LNCAP (cell line): Measurements from ENCODE around the gene PCYT2.

Source experiments
- TF ChIP-seq, protein P1 (sequence below): fragments of 450-650 bp; IDR thresholded peaks from 2 replicates; pipeline ENCODE4 v1.5.1; 2017; ENCODE audit warnings: mild to moderate bottlenecking

PCYT2 gene

DNA sequence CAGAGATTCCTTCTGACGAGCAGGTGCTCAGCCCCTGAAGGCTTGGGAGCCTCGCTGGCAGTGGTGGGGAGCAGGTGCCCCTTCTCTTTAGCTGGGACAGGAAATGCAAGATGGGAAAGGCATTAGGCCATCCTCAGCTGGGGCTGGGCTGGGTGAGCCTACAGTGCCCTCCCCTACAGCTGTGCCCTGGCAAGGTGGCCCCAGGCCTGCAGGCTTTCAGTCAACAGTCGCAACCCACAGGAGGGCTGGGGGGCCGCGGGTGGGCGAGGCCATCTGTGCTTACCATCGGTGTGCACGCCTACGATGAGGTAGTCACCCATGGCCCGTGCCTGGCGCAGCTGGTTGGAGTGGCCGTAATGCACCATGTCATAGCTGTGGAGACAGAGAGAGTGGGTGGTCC is 2.0 kb downstream of the PCYT2 start:
- TF ChIP-seq, protein P1, sequence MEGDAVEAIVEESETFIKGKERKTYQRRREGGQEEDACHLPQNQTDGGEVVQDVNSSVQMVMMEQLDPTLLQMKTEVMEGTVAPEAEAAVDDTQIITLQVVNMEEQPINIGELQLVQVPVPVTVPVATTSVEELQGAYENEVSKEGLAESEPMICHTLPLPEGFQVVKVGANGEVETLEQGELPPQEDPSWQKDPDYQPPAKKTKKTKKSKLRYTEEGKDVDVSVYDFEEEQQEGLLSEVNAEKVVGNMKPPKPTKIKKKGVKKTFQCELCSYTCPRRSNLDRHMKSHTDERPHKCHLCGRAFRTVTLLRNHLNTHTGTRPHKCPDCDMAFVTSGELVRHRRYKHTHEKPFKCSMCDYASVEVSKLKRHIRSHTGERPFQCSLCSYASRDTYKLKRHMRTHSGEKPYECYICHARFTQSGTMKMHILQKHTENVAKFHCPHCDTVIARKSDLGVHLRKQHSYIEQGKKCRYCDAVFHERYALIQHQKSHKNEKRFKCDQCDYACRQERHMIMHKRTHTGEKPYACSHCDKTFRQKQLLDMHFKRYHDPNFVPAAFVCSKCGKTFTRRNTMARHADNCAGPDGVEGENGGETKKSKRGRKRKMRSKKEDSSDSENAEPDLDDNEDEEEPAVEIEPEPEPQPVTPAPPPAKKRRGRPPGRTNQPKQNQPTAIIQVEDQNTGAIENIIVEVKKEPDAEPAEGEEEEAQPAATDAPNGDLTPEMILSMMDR = no peak

DNA sequence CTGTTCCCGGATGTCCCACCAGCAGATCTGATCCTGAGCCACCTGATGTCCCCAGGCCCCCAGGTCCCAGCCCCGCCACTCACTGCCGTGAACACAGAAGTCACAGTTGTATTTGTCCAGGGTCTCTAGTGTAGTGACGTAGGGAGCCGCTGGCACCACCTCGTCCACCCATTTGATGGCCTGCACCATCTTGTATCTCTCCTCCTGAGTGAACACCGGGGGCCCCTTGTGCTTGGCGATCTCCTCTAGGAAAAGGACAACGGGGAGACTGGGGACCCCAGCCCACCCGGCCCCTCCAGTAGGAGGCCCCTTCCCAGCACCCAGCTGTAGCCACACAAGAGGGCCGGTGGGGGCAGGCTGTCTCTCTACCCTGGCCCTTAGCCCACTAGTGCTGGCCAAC is 2.4 kb downstream of the PCYT2 start:
- TF ChIP-seq, protein P1 = no peak

DNA sequence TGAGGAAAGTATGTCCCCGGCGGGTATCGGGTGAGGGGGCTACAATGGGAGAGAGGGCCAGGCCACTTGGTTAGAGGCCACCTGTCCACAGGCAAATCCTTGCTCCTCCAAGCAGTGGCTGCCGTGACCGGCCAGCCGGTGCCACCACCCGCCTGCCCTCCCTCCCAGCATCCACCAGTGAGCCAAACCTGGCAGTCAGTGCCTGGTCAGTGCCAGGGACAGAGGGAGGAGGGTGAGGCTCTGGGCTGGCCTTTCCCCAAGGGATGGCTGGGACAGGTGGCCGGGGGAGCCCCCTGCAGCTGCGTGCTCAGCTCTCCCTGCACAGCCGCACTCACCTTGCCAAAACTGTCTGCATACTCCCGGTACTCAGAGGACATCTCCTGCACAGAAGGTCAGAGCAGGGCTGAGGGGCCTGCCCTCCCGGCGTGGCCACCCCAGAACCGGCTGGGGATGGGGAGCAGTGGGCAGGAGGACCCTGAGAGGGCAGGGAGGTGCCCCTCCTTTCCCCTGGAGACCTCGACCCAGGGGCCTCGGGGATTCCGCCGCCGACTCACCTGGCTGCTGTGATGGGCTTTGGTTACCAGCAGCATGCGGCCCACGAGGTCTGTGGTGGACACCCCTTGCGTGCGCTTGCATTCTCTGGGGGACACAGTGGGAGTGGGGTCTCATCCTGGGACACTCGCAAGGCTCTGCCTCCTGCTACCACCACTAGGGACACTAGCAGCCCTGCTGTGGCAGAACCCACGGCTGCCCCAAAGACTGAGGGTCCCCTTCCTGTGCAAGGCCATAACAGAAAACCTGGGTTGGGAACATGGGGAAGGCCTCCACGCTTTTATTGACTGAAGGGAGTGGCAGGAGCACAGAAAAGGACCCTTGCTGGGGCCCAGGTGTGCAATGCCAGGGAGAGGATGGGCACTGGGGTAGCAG is 3.7 kb downstream of the PCYT2 start:
- TF ChIP-seq, protein P1 = no peak

DNA sequence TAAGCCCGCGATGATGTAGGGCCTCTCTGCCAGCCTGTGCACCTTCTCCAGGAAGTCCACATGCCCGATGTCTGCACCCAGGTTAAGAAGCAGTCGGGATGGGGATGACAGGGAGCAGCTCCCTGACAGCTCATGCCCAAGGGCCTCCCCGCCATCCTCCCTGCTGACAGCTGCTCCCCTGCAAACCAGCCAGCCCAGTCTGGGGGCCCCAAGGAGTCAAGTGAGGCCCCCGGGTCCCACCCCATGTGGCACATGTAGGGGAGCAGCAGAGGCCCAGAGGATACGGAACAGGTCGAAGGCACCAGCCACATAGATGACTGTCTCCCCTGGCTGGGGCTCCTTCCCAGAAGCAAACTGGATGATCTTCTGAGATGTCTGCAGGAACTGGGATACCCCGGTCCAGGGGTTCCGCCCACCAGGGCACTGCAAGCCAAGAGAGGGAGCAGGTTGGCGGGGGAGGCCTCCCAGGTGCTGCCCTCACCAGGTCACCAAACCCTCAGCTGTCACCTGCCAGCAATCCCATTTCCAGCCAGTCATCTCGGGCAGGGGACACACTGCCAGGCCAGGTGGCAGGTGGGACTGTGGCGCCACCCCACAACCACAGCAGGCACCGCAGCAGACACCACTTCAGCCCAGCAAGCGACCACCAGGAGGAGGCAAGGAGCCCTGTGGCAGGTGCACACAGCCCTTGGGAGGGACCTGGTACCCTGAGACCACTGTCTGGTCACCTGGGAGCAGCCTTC is 4.6 kb downstream of the PCYT2 start:
- TF ChIP-seq, protein P1 = no peak

DNA sequence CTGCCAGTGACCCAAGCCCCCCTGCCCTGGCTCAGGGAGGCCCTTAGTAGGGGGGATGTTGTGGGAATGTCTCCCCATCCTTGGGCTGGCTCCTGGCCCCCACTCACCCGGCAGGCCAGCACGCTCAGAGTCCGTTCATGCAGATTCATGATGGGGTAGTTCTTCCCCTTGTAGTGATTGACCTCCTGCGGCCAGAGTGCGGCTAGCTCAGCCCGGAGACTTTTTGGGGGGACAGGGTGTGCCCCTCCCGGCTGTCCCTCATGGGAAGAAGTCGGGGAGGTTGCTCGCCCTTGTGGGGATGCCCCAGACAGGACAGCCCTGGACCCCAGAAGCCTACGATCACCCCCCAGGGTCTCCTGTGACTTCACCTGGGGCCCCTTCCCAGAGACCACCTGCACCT is 5.2 kb downstream of the PCYT2 start:
- TF ChIP-seq, protein P1 = no peak

DNA sequence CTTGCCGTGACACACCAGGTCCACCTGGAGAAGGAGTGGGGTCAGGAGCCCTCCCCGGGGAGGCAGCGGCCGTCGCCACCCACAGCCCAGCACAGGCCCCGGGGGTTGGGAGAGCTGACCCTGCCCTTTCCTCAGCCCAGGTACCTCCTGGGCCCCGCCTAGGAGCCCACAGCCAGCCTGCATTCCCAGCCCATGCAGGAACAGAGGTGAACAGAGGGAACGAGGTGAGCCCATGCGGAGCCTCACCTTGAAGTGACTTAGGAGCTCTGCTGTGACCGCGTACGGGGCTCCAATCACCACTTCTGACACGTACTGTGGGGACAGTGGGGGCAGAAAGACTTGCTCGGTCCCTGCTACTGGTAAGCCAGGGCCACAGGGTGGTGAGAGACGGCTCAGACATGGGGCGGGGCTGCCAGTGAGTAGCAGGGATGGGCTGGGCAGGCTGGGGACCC is 5.7 kb downstream of the PCYT2 start:
- TF ChIP-seq, protein P1 = no peak

DNA sequence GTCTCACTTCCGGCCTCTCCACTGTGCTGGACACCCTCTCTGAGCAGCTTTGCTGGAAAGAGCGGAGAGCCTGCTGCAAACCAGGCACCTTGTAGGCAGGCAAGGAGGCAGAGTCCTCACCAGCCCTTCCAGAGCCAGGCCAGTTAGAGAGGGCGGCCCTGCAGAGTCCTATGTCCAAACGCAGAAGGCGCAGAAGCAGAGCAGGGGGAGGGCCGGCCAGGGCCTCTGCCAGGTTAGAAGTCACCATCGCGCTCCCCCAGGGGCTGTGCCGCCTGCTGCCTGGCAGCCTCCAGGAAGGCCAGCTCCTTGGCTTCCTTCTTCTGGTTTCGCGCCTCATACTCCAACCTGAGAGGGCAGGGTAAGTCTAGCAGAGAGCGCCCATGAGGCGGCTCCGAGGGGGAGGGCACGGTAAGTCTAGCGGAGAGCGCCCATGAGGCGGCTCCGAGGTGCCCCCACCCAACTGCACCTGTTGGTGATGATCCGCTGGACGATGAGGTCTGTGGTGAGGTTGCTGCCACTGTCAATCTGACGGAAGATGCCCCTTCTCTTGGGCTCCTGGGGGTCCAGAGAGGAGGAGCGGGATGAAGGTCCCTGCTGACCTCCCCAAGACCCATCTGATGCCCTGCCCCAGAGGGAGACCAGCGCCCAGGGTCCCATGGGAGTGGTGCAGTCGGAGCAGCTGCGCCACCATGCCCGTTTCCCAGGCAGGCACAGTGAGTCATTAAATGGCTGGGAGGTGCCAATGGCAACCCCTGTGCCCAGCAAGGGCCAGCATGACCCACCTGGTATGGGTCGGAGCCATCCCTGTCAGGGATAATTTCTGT is 6.4 kb downstream of the PCYT2 start:
- TF ChIP-seq, protein P1 = no peak
